ENCODE results near the gene TNXB. TPM values are rescaled to one million over a fixed set of nuclear protein-coding genes. Genes with fewer than 3 reads are reported as not detected.

TNXB gene
- total and polyA plus RNA-seq, 7 donors: 7.0 to 26.1 (median 14.5) TPM

- DNase-seq: no peak
- Histone ChIP-seq H3K9me3 (no peaks in the 10 kb centered on the region), H3K4me1 (peaks cover 9% of the 10 kb centered on the region), H3K27ac (no peak overlapping the region), H3K36me3 (ENCODE audit: insufficient read depth in 1 of 2, low read depth in 1 of 2) (peaks cover 2 to 8% of the 10 kb centered on the region in 2 donors), H3K4me3 (peak overlapping the region; percentile 43), H3K27me3 (ENCODE audit: insufficient read depth in 3 of 3, low read length in 2 of 3) (peaks cover 0 to 35% (median 17%) of the 10 kb centered on the region in 3 donors)
- TF ChIP-seq CTCF (IDR thresholded peaks at IDR 0.05): no peak
- 37 to 53% (median 38%) methylated on average over 8 of the region's 8 CpGs for WGBS, 3 donors
- ATAC-seq: no peak
- intact Hi-C loops (cut with DNase I): loop anchor here in 1 of 2 donors (5.0 kb wide), 1 partner anchor 34 kb away; no protein-coding TSS in a partner anchor
Observed at GRCh38 chr6:32151181-32151862, 42.2 kb upstream of the TNXB start.

DNA sequence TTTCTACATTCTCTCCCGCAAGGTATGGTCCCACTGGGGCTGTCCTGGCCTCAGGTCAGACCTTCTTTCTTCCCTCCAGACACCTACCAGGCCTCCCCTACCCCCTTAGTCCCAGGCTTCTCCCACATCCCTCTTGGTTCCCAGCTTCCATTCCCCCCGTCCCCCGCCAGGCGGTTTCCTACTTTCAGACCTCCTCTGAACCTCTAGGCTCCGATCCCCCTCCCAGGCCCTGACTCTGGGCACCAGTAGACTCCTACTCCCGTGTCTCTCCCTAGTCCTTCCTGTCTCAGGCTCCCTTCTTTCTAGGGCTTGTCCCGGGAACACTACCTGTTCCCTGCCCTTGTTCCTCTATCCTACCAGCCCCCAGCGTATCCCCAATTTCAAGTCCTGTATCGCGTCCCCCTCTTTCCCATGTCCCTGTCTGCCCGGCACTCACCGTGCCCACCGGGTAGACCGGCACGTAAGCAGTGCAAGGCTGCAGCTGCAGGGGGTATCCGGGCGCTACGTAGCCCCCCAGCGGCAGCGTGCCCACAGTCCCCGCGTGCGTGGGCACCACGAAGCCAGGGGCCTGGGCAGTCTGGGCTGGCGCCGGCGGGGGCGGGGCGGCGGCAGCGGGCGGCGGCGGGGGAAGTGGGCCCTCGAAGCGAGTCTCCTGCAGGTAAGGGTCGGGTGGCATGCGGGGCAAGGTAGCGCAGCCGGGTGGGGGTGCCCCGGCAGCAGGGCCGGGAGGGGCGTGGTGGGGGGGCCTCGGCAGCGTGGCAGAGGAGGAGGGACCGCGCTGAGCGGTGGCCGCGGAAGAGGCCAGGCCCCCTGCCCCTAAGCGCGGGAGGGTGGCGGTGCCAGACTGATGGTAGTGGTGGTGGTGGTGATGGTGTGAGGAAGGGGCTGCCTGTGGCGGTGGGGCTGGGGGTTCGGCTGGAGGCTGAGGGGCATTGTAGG is 41.1 kb upstream of the TNXB start:
- Histone ChIP-seq H3K27ac (no peak overlapping the region), H3K27me3 (ENCODE audit: insufficient read depth in 3 of 3, low read length in 2 of 3) (peaks cover 0 to 38% (median 17%) of the 10 kb centered on the region in 3 donors), H3K4me1 (peaks cover 8% of the 10 kb centered on the region), H3K36me3 (ENCODE audit: insufficient read depth in 1 of 2, low read depth in 1 of 2) (no peaks in the 10 kb centered on the region), H3K9me3 (no peaks in the 10 kb centered on the region), H3K4me3 (no peak overlapping the region)
- DNase-seq (no peak), ATAC-seq (no peak)
- intact Hi-C loops (cut with DNase I): loop anchor here in 1 of 2 donors (5.0 kb wide), 1 partner anchor 33 kb away; no protein-coding TSS in a partner anchor
- WGBS, 3 donors: 50 to 55% (median 55%) methylated on average over 39 to 55 of the region's 55 CpGs
- TF ChIP-seq CTCF (IDR thresholded peaks at IDR 0.05): no peak

DNA sequence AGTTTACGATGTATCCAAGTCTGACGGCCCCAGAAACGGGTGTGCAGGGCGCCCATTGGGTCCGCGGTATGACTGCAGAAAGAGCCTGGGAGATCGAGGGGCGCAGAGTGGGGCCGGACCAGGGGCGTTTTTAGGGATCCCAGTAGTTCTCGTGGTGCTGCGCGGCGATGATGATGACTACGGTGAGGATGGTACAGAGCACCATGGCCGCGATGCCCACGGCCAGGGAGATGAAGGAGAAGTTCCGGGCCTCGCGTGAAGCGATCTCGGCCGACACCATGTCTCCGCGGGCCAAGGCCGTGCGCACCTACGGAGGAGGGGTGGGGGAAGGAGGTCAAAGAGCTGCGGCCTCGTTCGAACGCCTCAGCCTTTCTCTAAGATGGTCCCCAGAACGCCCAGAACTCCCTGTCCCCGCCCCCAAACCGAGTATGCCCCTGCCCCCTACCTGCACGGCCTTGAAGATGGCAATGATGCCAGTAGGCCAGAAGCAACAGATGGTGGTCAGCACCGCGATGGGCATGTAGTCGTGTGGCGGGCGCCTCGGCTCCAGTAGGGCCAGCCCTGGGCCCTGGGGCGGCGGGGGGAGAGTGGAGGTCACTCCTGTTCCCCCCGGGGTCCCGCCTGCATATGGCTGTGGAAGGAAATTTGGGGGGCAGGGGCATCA is 40.1 kb upstream of the TNXB start:
- Histone ChIP-seq H3K27ac (no peak overlapping the region), H3K27me3 (ENCODE audit: insufficient read depth in 3 of 3, low read length in 2 of 3) (peaks cover 0 to 38% (median 17%) of the 10 kb centered on the region in 3 donors), H3K36me3 (ENCODE audit: insufficient read depth in 1 of 2, low read depth in 1 of 2) (no peaks in the 10 kb centered on the region), H3K4me3 (peak overlapping the region; percentile 38), H3K4me1 (peaks cover 4% of the 10 kb centered on the region), H3K9me3 (no peaks in the 10 kb centered on the region)
- 43 to 47% (median 46%) methylated on average over 47 of the region's 47 CpGs for WGBS, 3 donors
- ATAC-seq (no peak), DNase-seq (no peak)
- intact Hi-C loops (cut with DNase I): no loop called here
- TF ChIP-seq CTCF (IDR thresholded peaks at IDR 0.05): no peak

DNA sequence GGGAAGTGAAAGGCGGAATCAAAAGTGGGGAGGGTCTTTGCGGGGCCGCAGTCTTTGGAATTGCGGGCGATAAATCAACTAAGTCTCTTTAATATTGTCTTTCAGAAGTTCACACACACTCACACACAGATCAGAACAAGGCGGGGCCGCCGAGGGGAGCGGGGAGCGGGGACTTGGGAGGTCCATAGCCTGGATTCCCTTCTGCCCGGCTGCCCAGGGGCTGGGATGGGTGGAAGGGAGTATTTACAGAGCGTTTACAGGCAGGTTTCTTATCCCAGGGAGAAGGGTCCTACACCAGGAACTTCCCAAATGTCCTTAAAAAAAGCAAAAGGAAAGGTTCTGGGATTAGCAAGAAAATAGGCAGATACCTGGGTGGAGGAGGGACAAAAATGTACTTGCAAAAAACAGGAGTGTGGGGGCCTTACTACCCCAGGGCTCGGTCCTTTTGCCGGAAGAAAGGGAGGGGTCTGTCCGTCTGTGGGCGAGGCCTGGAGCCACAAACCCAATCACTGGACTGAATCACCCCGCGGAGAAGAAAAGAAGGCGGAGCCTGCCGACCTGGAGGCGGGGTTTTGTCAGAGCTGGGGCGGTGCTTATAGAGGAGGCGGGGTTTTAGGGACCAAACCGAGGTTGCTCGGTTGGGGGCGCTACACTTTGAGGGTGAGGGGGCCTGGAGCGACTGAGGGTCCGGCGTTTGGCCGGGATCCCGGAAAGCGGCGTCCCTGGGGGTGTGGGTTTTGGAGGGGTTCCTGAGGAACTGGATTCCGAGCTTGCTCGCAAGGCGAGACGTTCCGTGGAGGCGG is 39.4 kb upstream of the TNXB start:
- H3K36me3 ChIP-seq (ENCODE audit: insufficient read depth in 1 of 2, low read depth in 1 of 2): no peaks in the 10 kb centered on the region
- ATAC-seq (peak in 3 of 4 donors; percentile 31 to 60 (median 57)), DNase-seq (peak; percentile 61 to 79)
- peaks cover 0 to 38% (median 17%) of the 10 kb centered on the region in 3 donors for H3K27me3 ChIP-seq (ENCODE audit: insufficient read depth in 3 of 3, low read length in 2 of 3)
- TF ChIP-seq CTCF (IDR thresholded peaks at IDR 0.05): no peak
- peak overlapping the region; percentile 38 for H3K4me3 ChIP-seq
- peaks cover 4% of the 10 kb centered on the region for H3K4me1 ChIP-seq
- intact Hi-C loops (cut with DNase I): no loop called here
- WGBS, 3 donors: 17 to 29% (median 23%) methylated on average over 36 to 39 of the region's 39 CpGs
- H3K9me3 ChIP-seq: no peaks in the 10 kb centered on the region
- no peak overlapping the region for H3K27ac ChIP-seq
